Stimulated activated CD8-positive, alpha-beta memory T cell treated with anti-CD3 and anti-CD28 coated beads, Interleukin-15, amount 100 ng/mL, for 1 hour (primary cell): ENCODE measurements around the gene NTPCR.
"Not testable (repeated sequence)": the region's sequence is repeated elsewhere in the genome, so short reads cannot be mapped to it uniquely, and the experiment has no call there.

Source experiments
- DNase-seq: peaks from one replicate; pipeline ENCODE4 v3.0.0-alpha.2; 2020; ENCODE audit warnings: low read depth

Gene NTPCR

DNA sequence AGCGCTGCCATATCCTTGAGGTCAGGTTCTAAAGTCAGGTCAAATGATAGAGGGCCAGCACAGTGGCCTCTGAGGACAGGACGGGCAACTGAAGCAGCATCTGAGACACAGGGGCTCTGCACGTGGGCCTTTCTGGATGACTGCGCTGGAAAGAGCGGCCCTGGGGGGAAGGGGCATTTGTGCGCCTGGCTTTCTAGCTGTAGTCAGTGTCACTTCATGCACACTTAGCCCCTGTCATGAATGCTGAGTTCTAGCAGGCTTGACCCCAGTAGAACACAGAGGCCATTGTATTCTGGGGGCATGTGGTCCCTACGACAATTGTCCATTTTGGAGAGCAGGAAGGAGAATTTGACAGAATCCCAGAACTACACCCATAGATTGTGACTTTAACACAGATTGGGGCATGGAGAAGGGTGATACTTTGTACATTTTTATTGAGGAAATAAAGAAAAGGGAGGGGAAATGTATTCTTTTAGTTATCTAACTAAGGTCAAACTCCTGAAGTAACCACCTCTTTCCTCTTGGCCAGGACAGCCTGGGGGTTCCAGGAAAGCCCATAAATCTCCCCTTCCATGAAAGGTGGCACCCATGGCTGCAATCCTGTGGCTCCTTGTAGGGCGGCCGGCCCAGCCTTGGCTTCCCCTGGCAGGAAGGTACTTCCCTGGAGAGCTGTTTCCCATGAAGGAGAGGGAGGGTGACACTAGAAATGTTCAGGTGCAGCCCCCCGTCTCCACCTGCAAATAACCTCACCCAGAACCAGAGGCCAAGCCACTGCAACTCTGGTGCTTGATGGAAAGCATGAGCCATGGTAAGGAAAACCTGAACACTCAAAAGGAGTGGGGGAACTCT, 34.4 kb downstream of the NTPCR start:
- DNase-seq: no peak

DNA sequence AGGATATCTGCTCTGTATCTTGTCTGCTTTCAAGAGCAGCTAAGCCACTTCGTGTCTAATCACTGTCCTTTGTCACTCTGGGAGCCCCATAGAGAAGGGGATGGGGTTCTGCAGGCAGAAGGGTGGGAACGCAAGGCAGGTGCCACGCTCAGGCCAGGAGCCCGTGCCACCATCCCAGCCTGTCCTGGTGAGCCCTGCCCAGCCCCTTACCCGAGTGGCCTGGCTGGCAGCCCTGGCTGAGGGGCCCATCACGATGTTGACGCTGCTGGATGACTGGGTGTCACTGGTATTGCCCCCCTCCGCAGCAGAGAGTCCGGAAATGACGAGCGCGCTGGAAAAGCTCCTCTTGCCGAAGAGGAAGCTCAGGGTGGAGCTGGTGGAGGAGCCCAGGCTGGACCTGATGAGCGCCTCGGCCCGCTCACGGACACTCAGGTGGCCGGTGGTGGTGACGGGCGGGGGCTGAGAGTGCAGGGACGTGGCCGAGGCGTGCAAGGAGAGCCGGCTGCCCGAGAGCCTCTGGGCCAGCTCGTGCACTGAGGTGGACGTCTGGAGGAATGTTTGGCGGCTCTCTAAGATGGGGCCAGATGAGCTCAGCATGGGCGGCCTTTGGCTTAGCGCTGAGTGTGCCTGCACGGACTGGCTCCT, 35.6 kb downstream of the NTPCR start:
- no peak for DNase-seq

- no peak for DNase-seq
These were observed 36.1 kb downstream of the NTPCR start for GRCh38 chr1:232986527-232986922.

- no peak for DNase-seq
These were observed 36.8 kb downstream of the NTPCR start for GRCh38 chr1:232987046-232987773.

GRCh38 chr1:232987774-232988140, 37.3 kb downstream of the NTPCR start:
- DNase-seq: no peak

DNA sequence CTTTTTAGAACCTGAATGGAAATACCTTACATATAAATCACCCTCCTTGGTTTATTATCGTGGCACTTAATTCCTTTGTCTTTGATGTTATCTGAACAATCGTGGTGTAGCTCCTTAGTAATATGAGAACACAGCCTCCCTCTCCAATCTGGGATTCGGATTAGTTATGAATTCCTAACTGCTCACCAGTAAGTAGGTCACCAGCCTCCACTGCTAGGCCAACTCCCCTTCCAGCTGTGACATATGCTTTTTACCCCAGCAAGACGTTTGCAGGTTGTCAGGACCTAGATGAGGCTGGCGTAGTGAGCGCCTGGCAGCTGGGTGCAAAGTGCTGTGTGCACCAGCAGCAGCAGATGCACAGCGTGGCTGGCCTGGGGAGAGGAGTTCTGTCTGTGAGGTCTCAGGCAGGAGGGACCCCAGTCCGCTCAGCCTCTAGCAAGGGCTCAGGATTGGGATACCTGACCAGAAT, 38.2 kb downstream of the NTPCR start:
- no peak for DNase-seq

- no peak for DNase-seq
These were observed 40.0 kb downstream of the NTPCR start for GRCh38 chr1:232990176-232991128.

DNA sequence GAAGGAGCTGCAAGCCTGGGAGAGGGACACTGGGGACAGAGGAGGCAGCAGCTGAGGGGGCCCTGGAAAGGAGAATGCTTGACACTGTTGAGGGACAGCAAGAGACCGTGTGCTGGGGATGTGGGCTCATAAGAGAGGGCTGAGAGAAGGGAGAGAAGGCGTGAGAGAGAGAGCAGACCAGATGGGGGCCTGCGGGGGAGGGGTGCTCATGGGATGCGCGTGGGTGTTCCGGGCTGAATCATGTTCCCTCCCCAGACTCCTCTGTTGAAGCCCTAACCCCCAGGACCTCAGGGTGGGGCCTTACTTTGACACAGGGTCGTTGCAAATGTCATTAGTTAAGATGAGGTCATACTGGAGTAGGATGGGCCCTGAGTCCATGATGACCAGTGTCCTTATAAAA, 40.8 kb downstream of the NTPCR start:
- DNase-seq: no peak

- no peak for DNase-seq
These were observed 41.8 kb downstream of the NTPCR start for GRCh38 chr1:232992227-232992626.

DNA sequence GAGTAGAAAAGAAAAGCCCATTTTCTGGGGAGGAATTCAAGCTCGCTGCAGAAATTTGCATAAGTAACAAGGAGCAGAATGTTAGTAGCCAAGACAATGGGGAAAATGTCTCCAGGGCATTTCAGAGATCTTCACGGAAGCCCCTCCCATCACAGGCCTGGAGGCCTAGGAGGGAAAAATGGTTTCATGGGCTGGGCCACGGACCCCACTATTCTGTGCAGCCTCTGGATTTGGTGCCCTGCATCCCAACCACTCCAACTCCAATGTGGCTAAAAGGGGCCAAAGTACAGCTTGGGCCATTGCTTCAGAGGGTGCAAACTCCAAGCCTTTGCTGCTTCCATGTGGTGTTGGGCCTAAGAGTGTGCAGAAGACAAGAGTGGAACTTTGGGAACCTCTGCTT, 43.1 kb downstream of the NTPCR start:
- no peak for DNase-seq

- no peak for DNase-seq
These were observed 44.8 kb downstream of the NTPCR start for GRCh38 chr1:232995189-232995588.

DNA sequence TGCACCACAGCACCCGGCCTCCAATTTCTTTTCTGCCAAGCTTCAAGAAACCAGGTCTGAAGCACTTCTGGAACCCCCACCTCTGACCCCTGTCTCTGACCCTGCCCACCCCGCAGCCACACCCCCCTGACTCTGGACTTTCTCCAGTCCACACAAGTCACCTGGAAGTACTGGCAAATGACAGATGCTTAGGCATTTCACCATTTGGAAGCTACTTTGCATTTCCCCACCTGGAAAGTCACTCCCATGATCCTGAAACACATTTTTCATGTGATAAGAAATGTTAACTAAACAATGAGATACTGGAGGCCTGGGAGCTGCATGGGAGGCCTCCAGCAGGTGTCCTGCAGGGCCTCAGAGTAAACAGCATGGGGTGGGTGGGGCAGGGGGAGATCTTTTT, 45.7 kb downstream of the NTPCR start:
- DNase-seq: no peak

DNA sequence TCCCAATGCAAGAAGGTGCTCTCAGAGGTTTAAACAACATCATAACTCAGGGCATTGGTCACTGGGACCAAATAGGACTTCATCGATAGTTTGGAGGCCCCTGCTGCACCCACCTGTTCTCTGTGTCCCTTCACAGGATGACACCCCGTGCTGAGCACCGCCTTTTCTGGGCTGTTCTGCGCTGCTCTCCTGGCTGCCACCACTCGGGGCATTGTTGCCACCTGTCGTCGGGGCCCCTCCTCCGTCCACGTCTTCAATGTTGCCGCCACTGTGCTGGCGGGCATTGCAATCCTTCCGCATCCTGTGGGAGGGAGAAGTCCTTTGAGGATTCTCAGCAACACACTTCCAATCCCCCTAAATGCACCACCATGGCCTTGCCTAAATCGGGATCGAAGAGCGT, 47.7 kb downstream of the NTPCR start:
- no peak for DNase-seq

GRCh38 chr1:232998646-232999045, 48.2 kb downstream of the NTPCR start:
- DNase-seq: no peak

DNA sequence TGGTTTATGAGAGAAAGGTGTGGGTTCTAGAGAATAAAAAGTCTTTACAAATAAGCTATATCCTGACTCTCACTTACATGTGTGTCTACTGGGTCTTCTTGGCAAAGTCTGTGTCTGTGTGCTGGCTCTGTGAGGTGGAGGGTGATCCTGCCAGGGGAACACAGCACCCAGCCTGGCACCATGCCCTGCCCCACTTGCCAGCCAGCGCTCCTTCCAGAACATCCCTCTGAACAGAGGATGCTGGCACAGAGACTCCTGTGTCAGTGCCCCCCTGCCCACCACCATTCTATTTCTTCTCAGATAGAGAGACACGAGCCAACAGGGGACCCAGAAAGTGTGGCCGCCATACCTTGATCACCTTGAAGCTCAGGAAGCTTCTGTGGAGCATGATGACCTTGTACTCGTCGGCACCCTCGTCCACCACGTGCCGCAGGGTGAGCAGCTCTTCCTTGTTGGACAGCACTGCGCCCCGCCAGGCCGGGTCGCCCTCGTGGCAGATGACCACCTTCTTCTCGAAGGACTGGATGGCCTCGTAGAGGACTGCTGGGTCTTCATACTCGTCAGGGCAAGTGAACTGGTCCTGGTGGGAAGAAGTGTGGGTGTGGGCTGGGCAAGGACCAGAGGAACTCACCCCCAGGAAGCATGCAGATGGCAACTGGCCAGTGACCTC, 49.7 kb downstream of the NTPCR start:
- no peak for DNase-seq

GRCh38 chr1:233003638-233004037, 53.2 kb downstream of the NTPCR start:
- not testable (repeated sequence) for DNase-seq

GRCh38 chr1:233004451-233004850, 54.0 kb downstream of the NTPCR start:
- no peak for DNase-seq

DNA sequence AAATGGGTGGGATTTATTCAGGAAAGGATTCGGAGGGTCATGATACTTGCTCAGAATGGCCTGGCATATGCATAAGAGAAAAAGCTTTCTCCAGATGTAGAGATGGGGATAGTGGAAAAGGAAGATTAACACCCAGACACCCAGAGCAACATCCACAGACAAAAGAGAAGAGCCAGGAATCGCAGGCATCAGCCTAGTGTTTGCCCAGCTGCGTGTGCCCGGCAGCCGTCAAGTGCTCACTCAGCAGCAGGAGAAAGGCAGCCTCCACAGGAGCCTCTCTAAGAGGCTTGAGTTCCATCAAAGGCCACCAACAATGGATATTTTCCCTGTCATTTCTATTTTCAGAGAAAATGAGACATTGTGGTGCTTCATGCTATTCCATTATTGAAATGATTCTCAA, 54.7 kb downstream of the NTPCR start:
- DNase-seq: no peak

DNA sequence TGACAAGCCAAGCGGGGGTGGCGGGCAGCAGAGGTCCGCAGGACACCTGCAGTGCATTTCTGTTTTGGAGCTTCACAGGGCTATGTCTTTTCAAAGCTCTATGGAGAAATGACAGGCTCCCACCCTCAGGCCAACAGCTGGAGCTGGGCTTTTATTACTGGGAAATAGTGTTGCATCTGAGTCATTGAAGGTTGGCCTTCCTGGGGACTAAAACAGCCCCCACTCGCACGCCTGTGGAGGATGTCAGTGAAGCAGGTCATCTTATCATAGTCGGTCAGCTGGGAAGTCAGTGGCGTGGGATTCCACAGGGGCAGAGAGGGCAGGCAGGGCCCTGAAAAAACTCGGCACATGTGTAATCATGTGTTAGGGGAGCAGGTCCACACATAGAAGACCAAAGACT, 55.3 kb downstream of the NTPCR start:
- DNase-seq: no peak

DNA sequence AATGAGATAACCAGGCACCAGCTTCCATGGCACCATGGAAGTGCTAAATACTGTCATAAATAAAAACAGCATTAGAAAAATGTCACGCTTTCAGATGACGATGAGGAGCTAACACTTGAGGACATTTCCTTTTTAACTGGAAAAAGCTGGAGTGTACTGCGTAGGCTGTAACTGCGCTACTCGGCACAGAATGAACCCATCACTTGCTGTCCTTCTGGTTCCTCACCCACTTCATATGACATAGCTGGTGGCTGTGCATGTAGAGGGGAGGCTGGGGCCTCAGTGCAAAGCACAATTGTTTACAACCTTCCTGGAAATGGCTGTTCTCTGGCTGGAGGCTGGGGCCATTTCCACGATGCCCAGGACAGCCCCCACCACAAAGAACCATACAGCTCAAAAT, 55.7 kb downstream of the NTPCR start:
- DNase-seq: no peak

DNA sequence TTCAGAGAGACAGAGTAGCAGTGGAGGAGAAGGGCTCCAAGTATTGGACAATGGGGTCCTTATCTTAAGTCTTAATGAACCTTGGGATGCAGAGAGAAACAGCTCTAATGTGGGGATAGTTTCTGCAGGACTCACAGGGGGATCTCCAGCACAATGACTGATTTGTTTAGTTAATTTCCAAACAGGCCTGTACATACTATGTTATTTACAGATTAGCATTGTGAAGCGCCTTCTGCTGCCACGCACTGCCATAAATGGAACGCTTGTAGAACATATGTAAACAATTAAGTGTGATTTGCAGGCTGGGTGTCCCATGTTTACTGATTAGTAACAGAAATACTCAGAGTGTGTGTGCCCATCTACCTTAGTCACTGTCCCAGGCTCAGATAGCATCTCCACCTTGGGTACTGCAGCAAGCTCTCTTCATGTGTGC, 56.1 kb downstream of the NTPCR start:
- no peak for DNase-seq
